ENCODE measurements around the gene SMIM14.

DNA sequence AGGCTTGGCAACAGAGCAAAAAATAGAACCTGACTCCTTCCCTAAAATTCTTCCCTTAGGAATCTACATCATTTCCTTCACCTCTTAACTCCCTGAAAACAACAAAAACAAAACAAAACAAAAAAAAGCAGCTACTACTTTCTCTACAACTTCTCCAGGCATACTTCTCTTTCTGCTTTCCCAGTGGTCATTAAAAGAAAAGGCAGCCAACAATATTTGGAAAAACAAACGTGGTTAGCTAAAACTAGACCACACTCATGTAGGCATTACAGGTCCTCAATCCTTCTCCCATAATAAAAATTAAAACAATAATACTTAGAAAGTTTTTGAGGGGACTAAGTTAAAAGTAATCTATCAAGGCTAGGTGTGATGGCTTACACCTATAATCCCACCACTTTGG, 29.0 kb upstream of the SMIM14 start:
- TF ChIP-seq ZNF551 (CRISPR knock-in tag; IDR thresholded peaks at IDR 0.05): no peak
- TF ChIP-seq CAMTA2 (CRISPR knock-in tag; conservative IDR thresholded peaks at IDR 0.05): no peak

Data from K562 (cell line).